NK-92 treated with Interleukin-12 subunit alpha and Interleukin-12 subunit beta, amount 100 ng/mL, for 24 hours (cell line): ENCODE measurements around the gene ASF1A.

Experiments
- DNase-seq: peaks from one replicate; lab custom pipeline; 2025; lab: John Stamatoyannopoulos, UW

ASF1A gene

DNA sequence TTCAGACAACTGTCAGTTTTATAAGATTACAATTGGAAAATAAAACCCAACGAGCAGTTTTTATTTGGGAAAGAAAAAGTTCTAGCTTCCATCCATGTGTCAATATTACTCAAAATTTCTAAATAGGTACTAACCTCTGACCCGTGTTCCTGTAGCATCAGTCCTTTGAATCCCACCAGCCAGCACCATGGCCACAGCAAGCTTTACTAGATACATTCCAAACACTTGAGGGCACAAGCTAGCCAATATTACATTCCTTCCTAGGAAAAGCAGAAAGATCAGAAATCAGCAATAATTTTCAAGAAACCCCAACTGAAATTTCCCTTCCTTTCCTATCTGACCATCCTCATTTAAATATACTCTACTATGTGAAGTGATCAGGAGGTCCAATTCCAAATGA, 19.2 kb downstream of the ASF1A start:
- DNase-seq = no peak

DNA sequence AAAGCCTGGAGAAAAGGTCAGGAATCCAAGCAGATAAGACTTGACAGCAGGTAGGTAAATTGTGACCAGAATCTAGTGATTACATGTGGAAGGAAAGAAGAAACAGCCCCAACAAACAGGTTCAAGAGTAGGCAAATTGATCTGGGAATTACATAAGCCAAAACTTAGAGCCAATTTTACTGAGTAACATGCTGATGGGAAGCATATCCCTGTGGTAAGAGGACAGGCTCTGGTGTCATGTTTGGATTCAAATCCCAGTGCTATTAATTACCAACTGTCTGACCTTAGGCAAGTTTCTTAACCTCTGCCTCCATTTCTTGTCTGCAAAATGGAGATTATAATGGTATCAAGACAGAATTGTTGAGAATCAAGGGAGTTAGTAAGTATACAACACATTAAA, 20.6 kb downstream of the ASF1A start:
- no peak for DNase-seq

DNA sequence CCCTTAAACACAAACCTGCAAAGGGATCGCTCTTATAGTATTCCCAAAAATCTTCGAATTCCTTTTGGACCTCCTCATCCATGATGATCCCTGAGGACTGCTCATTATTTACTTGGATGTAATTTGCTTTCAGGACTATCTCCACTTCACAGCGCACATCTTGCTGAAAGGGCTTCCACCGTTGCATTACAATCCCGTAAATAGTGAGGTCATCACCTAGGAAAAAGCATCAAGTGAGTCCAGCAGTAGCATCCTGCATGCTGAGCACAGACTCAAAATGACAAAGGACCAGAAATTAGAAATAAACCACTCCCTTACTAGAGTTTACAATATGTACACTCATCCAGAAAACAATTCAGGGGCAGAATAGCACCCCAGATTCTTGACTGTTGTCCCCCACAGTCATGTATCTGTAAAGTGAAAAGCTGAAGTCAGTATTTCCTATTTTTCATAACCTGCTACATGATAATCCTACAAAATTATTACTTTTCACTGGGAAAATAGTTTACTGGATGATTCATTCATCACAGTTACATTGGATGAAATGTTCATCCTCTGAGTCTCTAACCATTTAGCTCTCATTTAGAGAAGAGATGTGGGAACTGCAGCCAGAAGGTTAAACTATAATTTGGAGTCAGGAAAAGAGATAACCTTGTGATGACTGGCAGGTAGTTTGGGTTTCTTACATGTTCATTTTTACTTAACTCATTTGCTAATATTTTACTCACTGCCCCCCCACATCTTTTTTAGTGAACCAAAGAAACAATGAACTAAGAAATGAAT, 23.8 kb downstream of the ASF1A start:
- DNase-seq = no peak

DNA sequence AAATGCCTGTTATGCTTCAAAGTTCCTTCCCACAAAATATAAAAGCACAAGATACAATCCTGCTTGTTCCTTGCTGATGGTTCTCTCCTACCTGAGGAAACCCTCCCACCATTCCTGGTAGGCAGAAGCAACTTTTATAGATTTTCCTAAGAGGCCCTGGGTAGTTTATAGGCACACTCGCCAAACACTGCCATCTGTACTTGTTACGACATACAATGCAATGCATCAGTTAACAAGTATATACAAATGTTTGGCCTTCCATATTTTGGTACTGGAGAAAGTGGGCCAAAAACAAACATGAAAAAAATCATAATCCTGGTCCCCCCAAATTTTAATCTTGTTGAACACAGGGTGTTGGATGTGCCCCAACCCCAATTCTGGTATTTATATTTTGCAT, 24.4 kb downstream of the ASF1A start:
- no peak for DNase-seq

DNA sequence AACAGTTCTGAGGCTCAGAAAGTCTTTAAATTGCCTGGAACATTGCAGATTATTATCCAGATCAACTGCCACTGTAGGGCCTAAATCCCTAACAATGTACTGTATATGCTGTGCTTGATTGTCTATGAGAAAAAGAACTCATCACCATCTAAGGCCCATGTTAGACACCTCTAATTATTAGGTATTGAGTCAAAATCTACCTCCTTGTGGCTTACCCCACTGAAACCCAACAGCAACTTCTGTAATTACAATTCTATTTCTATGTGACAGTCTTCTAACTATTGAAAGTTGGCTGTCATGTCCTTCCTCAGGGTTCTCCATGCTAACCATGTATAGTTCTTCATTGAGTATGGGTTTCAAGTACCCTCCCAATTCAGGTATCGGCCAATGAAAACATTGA, 27.1 kb downstream of the ASF1A start:
- DNase-seq = no peak

DNA sequence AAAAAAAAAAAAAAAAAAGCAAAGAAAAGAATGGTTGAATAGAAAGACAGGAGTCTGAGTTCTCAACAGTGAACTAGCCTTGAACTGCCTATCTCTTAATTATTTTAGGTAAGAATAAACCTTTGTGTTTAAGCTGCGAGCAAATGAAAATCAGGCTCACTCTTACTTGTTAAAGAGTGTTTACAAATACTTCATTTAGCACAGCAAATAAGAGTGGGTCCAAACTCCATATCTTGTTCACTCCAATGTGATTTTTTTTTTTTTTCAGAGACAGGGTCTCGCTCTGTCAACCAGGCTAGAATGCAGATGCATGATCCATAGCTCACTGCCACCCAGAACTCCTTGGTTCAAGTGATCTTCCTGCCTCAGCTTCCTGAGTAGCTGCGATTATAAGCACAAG, 29.1 kb downstream of the ASF1A start:
- no peak for DNase-seq

DNA sequence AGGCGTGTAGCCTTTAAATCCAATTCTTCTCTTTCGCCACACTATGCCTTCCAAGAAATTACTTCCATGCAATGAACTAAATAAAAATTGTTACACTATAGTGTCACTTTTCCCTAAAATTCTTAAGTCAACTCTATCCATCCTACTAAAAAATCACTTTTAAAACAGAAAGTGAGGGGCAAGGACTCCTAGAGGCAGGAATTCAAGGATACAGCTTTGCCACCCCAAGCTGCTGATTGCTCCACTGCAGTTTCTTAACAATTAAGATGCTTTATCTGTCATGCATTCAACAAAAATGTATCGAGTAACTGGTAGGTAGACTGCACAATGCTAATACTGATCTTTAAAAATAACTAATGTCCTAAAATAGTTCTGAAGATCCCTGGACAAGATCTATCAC, 36.7 kb downstream of the ASF1A start:
- DNase-seq = no peak

DNA sequence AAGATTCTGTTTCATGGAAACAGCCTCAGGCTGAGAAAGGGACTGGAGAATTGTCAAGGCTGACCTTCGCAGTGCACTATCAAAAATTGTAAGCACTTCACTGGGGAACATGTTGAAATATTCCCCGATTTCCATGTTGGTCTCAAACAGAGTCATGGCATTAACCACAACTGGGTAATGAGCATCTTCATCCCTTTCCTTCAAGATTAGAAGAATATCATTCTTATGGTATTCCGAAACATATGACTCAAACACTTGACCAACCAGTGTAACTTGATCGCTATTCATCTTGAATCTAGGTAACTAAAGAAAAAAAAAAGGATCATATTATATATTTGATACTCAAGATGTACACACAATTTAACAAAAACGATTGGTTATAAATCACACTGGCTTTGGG, 37.5 kb downstream of the ASF1A start:
- no peak for DNase-seq

DNA sequence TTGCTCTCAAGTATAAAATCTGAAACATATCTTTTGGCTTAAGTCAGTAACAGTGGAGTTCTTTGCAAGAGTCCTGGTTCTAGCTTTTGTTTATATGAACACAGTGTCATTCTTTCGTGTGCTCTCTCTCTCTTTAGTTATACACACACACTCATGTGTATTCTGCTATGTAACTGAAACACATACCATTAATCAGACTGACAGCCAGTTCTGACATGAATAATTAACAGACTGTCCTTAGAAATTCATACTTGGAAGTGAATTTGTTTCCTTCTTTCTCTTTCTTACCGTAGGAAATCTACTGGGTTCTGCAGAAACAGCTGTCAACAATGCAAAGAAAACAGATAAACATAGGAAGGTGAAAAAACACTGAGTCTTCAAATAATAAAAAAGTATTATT, 38.5 kb downstream of the ASF1A start:
- DNase-seq = no peak

DNA sequence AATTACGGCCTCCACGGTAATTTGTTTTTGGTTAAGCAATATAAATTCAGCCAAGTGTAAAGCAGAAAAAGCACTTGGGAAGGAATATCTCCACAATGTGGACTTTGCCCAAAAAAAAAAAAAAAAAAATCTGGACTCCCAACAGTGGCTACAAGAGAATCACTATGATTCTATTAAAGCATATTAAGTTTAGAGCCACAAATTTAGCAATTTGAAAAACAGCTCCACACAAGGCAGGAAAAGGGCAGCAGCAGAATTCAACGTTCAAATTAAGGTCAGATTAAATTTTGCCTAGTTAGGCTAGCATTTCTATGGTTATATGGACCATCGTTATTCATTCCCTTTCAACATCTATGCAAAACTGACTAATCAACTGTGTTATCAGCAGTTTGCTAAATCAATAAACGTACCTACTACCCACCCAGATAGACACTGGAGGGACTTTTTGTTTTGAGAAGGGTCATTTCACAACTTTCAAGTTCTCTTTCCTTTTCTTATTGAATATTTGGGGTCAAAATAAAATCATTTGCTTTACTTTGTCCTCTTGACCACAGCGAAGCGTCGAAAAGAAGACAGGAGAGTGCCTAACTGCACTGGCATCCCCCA, 40.0 kb downstream of the ASF1A start:
- no peak for DNase-seq

DNA sequence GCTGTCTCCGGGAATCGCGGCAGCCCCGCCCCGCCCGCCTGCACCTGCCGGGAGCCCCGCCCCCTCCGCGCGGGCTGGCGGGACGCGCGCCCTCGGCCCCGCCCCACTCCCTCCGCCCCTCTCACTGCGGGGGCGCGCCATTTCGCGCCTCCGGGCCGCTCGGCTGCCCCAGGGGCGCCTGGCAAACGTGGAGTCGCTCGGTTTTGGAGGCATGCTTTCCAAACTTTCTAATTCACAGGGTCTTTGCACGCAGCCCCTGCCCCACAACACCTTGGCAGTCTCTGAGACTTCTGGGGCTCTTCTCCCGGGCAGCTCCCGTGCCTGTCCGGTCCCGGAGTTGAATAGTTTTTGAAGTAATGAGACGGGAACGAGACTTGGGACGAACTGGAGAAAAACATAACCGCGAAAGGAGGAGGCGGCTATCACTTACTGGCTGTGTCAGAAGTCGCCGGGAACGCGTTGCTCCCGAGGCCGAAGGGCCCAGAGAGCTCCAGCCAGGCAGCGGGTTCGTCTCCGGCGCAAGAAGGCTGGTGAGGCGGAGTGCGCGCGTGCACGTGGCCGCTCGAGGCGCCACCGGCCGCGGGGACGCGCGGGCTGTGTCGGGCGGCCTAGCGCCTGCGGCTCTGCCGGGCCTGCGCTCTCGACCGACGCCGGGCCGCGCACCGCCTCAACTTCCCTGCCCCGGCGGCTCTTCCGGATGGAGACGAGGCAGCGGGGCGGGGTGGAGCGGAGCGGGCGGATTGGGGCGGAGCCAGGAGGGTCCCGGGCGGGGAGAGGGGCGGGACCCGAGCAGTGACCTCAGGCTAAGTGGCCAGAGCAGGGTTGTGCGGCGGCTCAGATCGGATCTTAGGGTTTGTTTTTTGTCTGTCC, 40.7 kb downstream of the ASF1A start, which contains the start of gene MCM9:
MCM9 (minus strand) TSS at position 699 of the 870 bp plus-strand sequence. CDS start 3,436 bp downstream, outside the sequence.
- DNase-seq = peak; percentile 82

DNA sequence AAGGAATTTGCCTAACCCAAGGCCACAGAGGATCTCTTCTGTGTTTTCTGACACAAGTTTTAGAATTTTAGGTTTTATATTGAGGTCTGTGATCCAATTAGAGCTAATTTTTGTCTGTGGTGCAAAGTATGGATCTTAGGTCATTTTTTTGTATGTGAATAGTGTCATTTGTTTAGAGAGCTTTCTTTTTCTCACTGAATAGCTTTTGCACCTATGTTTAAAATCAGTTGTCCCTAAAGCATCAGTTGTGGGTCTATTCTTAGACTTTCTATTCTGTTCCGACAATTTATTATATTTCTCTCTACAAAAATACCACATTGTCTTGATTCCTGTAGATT, 41.3 kb downstream of the ASF1A start:
- no peak for DNase-seq

DNA sequence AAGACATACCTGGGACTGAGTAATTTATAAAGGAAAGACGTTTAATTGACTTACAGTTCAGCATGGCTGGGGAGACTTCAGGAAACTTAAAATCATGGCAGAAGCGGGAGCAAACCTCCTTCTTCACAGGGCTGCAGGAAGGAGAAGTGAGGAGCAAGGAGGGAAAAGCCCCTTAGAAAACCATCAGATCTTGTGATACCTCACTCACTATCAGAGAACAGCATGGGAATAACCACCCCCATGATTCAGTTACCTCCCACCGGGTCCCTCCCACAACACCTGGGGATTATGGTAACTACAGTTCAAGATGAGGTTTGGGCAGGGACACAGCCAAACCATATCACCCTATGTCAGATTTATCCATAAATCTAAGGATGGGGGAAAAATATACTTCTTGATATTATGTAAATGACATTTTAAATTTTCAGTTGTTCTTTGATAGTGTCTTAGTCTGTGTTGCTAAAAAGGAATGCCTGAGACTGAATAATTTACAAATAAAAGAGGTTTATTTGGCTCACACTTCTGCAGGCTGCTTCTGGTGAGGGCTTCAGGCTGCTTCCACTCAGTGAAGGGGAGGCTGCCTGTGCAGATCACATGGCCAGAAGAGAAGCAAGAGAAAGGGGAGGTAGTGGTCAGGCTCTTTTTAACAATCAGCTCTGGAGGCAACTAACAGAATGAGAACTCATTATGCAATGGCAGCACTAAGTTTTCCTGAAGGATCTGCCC, 42.2 kb downstream of the ASF1A start:
- no peak for DNase-seq

DNA sequence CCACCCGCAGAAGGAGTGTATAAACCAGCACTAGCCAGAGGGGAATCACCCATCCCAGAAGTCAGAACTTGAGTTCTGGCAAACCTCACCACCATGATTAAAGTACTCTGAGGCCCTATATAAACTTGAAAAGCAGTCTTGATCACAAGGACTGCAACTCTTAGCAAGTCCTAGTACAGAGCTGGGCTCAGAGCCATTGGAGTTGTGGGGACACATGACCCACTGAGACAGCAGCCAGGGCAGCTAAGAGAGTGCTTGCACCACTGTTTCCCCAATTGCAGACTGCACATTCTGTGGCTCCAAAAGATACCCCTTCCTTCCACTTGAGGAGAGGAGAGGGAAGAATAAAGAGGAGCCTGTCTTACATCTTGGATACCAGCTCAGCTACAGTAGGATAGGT, 45.7 kb downstream of the ASF1A start:
- no peak for DNase-seq

DNA sequence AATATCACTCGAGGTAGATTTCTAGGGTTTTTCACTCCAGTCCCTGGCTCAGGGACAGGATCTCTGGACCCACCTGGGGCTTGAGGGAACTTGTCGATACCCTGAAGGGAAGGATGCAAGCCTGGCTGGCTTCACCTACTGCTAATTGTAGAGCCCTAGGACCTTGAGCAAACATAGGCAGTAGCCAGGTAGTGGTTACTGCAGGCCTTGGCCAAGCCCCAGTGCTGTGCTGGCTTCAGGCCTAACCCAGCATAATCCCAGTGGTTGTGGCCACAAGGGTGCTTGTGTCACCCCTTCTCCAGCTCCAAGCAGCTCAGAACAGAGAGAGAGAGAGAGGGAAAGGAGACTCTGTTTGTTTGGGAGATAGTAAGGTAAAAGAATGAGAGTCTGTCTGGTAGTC, 46.8 kb downstream of the ASF1A start:
- DNase-seq = no peak

DNA sequence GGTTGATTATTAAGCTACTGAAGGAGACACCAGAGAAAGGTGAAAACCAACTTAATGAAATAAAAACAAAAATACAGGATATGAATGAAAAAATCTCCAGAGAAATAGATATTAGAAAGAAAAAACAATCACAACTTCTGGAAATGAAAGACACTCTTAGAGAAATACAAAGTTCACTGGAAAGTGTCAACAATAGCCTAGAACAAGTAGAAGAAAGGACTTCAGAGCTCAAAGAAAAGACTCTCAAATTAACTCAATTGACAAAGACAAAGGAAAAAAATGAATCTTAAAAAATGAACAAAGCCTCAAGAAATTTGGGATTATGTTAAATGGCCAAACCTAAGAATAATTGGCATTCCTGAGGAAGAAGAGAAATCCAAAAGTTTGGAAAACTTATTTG, 51.3 kb downstream of the ASF1A start:
- DNase-seq = no peak

DNA sequence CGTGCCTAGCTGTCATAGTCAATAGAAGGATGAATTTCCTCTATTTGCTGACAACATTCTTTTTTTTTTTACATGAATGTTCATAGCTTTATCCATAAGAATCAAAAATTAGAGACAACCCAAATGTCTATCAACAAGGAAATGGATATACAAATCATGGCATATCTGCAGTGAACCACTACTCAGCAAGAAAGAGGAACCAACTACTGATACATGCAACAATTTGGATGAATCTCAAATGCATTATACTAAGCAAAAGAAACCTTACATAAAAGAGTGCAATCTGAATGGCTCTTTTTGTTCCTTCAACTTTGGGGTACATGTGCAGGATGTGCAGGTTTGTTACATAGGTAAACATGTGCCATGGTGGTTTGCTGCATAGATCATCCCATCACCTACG, 58.7 kb downstream of the ASF1A start:
- no peak for DNase-seq

DNA sequence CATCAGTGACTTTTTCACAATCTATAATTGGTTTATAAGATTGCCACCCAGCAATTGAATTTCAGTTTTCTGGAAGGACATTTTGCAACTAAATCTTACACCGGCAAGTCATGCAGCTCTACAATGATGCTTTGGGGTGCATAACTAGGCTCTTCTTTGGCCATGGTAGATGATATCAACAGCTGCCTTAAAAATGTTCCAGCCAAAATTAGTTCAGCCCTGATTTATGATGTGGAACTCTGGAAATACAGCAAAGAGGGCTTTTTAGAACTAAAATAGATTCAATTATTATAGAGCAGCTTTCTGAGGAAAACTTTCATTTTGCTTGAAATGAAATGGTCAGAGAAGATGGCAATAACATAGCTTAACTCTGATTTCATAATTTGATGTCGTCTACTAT, 59.4 kb downstream of the ASF1A start:
- DNase-seq = no peak
